Measurements from ENCODE around the gene B4GALT5.

- no peak for TF ChIP-seq CTCF (conservative IDR thresholded peaks at IDR 0.05)
- no peak for TF ChIP-seq EZH2 (IDR thresholded peaks at IDR 0.05; ENCODE audit: low read depth)
These were observed 28.5 kb downstream of the B4GALT5 start for GRCh38 chr20:49685161-49685601.

Data from PC-9 (cell line).